ENCODE measurements around the gene CASZ1. TPM values are rescaled to one million over a fixed set of nuclear protein-coding genes. Genes with fewer than 3 reads are reported as not detected.

CASZ1 gene
- total and polyA plus RNA-seq, 9 of the 15 experiments (the other 6 are each of a cell fraction or from before 2014, with no cell fraction given), result 0.01 to 4.0 (median 0.76) TPM; not detected in 1

DNA sequence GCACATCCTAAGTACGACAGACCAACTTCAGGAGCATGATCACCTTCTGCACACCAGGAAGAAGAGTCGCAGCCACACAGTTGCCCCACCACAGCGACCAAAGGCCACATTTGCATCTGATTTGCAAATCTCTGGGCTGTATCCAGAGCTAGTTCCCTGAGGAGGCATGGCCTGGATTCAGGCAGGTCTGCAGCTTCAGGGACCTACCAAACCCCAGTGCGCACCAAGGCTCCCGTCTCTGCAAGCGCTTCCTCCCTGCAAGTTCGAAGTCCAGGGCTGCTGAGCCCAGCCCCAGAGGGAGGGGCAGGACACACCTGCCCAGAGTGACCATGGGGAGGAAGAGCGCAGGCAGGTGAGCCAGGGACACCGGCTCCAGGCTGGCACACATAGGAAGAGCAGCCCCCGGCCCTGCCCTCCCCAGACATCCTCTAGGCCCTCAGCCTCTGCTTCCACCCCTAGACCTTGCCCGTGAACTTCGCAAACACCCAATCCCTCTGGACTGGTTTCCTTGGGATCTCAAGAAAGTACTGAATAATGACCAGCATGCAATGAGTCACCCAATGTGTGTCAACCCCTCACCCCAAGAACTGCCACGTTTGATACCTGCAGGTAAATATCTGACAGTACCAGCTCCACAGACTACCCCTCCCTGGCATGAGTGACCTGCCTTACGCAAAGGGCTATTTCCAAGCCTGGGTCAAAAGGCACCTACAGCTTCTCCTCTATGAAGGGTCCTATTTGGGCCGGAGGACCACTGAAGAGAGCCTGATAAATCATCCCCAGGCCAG lies 36.8 kb downstream of the CASZ1 start:
- ChIA-PET POLR2A (interaction anchor here (1.4 kb wide), 1 partner anchor 8 kb away, joined by 4 read pairs; no protein-coding TSS in a partner anchor), CTCF (ENCODE audit: low intra/inter-chr PET ratio) (no interaction called here)
- Histone ChIP-seq H3K4me2 (ENCODE audit: insufficient read depth, low read length) (no peak overlapping the region), H2AFZ (ENCODE audit: low read depth, low read length) (no peak overlapping the region), H4K20me1 (replicated peaks; ENCODE audit: control insufficient read depth, insufficient read depth, low read length) (peaks cover 23% of the 10 kb centered on the region), H3K79me2 (ENCODE audit: control insufficient read depth, insufficient read depth, low read length) (no peaks in the 10 kb centered on the region), H3K9ac (ENCODE audit: insufficient read depth in 1 of 2, low read depth in 2 of 2, low read length in 2 of 2) (no peak overlapping the region), H3K4me1 (replicated peaks in 1 of 2; ENCODE audit: control insufficient read depth in 2 of 2, insufficient read depth in 2 of 2, low read length in 2 of 2) (peaks cover 0 to 12% of the 10 kb centered on the region in 2 experiments; a peak in 1 of 5 replicates), H3K9me1 (ENCODE audit: control insufficient read depth, insufficient read depth, low read length) (no peaks in the 10 kb centered on the region), H3K27ac (ENCODE audit: extremely low read depth, low read depth, low read length) (no peak overlapping the region), H3K4me3 (no peak overlapping the region), H3K36me3 (ENCODE audit: control insufficient read depth, insufficient read depth, low read length) (no peaks in the 10 kb centered on the region), H3K27me3 (ENCODE audit: control insufficient read depth in 2 of 2, insufficient read depth in 2 of 2, low read length in 2 of 2) (peaks cover 75 to 100% of the 10 kb centered on the region in 2 experiments), H3K9me3 (replicated peaks; ENCODE audit: control insufficient read depth, insufficient read depth, low read depth, low read length) (no peaks in the 10 kb centered on the region)
- FAIRE-seq (no peak), DNase-seq (ENCODE audit: extremely low read depth in 1 of 4, low spot score in 3 of 4) (no peak), ATAC-seq (no peak)
- intact Hi-C loops (cut with micrococcal nuclease) (no loop called here), in situ Hi-C loops (cut with MboI) (no loop called here)
- 5% methylated on average over 15 of the region's 15 CpGs for WGBS (ENCODE audit: insufficient coverage, low coverage, missing lambda C conversion rate)
- no TSS peak for BruUV-seq (replicated peaks)
- no peak for TF ChIP-seq ZKSCAN1 (IDR thresholded peaks at IDR 0.05; ENCODE audit: low read depth, low read length)
- TF ChIP-seq, protein P1, sequence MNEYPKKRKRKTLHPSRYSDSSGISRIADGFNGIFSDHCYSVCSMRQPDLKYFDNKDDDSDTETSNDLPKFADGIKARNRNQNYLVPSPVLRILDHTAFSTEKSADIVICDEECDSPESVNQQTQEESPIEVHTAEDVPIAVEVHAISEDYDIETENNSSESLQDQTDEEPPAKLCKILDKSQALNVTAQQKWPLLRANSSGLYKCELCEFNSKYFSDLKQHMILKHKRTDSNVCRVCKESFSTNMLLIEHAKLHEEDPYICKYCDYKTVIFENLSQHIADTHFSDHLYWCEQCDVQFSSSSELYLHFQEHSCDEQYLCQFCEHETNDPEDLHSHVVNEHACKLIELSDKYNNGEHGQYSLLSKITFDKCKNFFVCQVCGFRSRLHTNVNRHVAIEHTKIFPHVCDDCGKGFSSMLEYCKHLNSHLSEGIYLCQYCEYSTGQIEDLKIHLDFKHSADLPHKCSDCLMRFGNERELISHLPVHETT (CRISPR knock-in tag; conservative IDR thresholded peaks at IDR 0.05 in 1 of 2, IDR thresholded peaks at IDR 0.05 in 1 of 2), result no peak
- no peak for TF ChIP-seq ILF3 (IDR thresholded peaks at IDR 0.05; ENCODE audit: borderline replicate concordance)
- no peak for TF ChIP-seq ZNF431 (CRISPR knock-in tag; IDR thresholded peaks at IDR 0.05)
- no peak for TF ChIP-seq RCOR1 (IDR thresholded peaks at IDR 0.05; ENCODE audit: borderline replicate concordance in 1 of 2, low read depth in 2 of 2, low read length in 2 of 2)
- no peak for TF ChIP-seq CAMTA2 (CRISPR knock-in tag; conservative IDR thresholded peaks at IDR 0.05)
- TF ChIP-seq, protein P2, sequence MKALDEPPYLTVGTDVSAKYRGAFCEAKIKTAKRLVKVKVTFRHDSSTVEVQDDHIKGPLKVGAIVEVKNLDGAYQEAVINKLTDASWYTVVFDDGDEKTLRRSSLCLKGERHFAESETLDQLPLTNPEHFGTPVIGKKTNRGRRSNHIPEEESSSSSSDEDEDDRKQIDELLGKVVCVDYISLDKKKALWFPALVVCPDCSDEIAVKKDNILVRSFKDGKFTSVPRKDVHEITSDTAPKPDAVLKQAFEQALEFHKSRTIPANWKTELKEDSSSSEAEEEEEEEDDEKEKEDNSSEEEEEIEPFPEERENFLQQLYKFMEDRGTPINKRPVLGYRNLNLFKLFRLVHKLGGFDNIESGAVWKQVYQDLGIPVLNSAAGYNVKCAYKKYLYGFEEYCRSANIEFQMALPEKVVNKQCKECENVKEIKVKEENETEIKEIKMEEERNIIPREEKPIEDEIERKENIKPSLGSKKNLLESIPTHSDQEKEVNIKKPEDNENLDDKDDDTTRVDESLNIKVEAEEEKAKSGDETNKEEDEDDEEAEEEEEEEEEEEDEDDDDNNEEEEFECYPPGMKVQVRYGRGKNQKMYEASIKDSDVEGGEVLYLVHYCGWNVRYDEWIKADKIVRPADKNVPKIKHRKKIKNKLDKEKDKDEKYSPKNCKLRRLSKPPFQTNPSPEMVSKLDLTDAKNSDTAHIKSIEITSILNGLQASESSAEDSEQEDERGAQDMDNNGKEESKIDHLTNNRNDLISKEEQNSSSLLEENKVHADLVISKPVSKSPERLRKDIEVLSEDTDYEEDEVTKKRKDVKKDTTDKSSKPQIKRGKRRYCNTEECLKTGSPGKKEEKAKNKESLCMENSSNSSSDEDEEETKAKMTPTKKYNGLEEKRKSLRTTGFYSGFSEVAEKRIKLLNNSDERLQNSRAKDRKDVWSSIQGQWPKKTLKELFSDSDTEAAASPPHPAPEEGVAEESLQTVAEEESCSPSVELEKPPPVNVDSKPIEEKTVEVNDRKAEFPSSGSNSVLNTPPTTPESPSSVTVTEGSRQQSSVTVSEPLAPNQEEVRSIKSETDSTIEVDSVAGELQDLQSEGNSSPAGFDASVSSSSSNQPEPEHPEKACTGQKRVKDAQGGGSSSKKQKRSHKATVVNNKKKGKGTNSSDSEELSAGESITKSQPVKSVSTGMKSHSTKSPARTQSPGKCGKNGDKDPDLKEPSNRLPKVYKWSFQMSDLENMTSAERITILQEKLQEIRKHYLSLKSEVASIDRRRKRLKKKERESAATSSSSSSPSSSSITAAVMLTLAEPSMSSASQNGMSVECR (CRISPR knock-in tag; IDR thresholded peaks at IDR 0.05), result no peak
- TF ChIP-seq ZNF146 (CRISPR knock-in tag; IDR thresholded peaks at IDR 0.05; ENCODE audit: unreplicated experiment), result no peak
- TF ChIP-seq MAFG (tag; conservative IDR thresholded peaks at IDR 0.05), result no peak
- no peak for TF ChIP-seq RFX1 (IDR thresholded peaks at IDR 0.05)
- TF ChIP-seq ZNF384 (IDR thresholded peaks at IDR 0.05; ENCODE audit: low read depth, low read length), result no peak
- TF ChIP-seq ATF6 (CRISPR knock-in tag; IDR thresholded peaks at IDR 0.05), result no peak
- no peak for TF ChIP-seq SPI1 (IDR thresholded peaks at IDR 0.05; ENCODE audit: borderline replicate concordance, low read depth, low read length)
- TF ChIP-seq DMBX1 (CRISPR knock-in tag; IDR thresholded peaks at IDR 0.05; ENCODE audit: borderline replicate concordance), result no peak
